ENCODE results near the gene CASK. TPM values are rescaled to one million over a fixed set of nuclear protein-coding genes. Genes with fewer than 3 reads are reported as not detected.

Gene CASK
- total RNA-seq, 6 experiments from 2014 or later: 17.8 to 23.8 (median 20.4) TPM

- Histone ChIP-seq H3K36me3 (no peaks in the 10 kb centered on the region), H3K9me3 (no peaks in the 10 kb centered on the region), H3K4me3 (no peak overlapping the region), H3K27me3 (no peaks in the 10 kb centered on the region), H3K4me1 (no peaks in the 10 kb centered on the region), H3K27ac (no peak overlapping the region)
- intact Hi-C loops (cut with DNase I): no loop called here
- DNase-seq (no peak), ATAC-seq (no peak)
- TF ChIP-seq POLR2A (IDR thresholded peaks at IDR 0.05): no peak
- no peak for TF ChIP-seq CTCF (IDR thresholded peaks at IDR 0.05)
- no CpG with 5 or more reads among the region's 32 CpGs for WGBS (ENCODE audit: insufficient coverage, low coverage, low lambda C conversion rate, missing lambda C conversion rate)
Observed at GRCh38 chrX:41472231-41472815, 451.0 kb downstream of the CASK start.

DNA sequence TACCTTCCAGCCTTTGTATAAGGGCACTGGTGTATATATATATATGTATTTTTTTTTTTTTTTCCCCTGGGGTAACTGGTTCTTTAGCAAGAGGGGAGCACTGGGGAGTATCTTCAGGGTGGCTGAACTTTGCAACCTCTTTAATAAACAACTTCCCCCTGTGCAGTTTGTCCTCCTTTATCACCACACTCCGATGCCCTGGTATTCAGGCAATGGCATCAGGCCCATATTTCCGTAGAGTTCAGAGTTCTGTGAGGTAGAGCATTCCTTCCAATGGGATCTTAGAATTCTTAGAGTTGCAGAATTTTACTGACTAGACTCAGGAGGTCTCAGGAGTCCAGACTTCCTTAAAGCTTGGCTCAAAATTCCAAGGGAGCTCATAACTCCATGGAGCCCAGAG lies 451.6 kb downstream of the CASK start:
- Histone ChIP-seq H3K4me3 (no peak overlapping the region), H3K9me3 (no peaks in the 10 kb centered on the region), H3K36me3 (no peaks in the 10 kb centered on the region), H3K4me1 (no peaks in the 10 kb centered on the region), H3K27ac (no peak overlapping the region), H3K27me3 (no peaks in the 10 kb centered on the region)
- intact Hi-C loops (cut with DNase I): no loop called here
- TF ChIP-seq CTCF (IDR thresholded peaks at IDR 0.05) (no peak), POLR2A (IDR thresholded peaks at IDR 0.05) (no peak)
- DNase-seq (no peak), ATAC-seq (peak in 1 of 4 donors; percentile 42)
- 19% methylated on average over 2 of the region's 2 CpGs for WGBS (ENCODE audit: insufficient coverage, low coverage, low lambda C conversion rate, missing lambda C conversion rate)

GRCh38 chrX:41470706-41471105 lies 452.6 kb downstream of the CASK start:
- ATAC-seq (no peak), DNase-seq (no peak)
- Histone ChIP-seq H3K36me3 (no peaks in the 10 kb centered on the region), H3K27ac (no peak overlapping the region), H3K4me1 (no peaks in the 10 kb centered on the region), H3K27me3 (no peaks in the 10 kb centered on the region), H3K4me3 (no peak overlapping the region), H3K9me3 (no peaks in the 10 kb centered on the region)
- intact Hi-C loops (cut with DNase I): no loop called here
- TF ChIP-seq POLR2A (IDR thresholded peaks at IDR 0.05): no peak
- no peak for TF ChIP-seq CTCF (IDR thresholded peaks at IDR 0.05)
- 86% methylated on average over 6 of the region's 7 CpGs for WGBS (ENCODE audit: insufficient coverage, low coverage, low lambda C conversion rate, missing lambda C conversion rate)

DNA sequence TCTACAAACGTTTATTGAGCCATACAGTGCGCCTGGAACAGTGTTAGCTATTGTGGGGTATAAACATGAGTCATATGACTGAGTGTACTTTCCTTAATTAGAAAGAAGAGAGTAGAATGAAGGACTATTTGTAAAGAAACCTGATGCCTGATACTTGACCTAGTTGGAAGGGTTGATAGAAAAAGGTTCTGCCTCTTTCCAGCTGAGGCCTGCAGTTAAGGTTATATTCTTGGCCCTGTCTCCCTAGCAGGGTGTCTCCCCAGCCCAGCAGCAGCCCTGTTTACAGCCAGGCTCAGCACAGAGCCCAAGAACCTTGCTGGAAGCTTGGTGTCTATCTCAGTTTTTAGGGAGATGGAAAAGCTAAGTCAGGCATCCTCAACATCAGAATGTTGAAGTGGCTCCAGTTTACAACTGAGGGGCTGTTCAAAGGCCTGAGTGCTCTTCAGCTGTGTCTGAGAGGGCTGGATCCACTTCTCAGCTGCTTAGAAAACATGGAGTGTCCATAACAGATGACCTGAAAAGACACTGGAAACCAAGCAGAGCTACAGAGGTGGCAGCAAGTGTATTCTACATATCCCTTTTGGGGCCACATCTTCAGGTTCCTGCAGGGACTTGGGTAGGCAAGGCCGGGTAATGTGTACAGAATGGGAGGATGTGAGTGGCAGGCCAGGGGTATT lies 454.6 kb downstream of the CASK start:
- Histone ChIP-seq H3K9me3 (no peaks in the 10 kb centered on the region), H3K27me3 (no peaks in the 10 kb centered on the region), H3K4me3 (no peak overlapping the region), H3K4me1 (no peaks in the 10 kb centered on the region), H3K27ac (no peak overlapping the region), H3K36me3 (no peaks in the 10 kb centered on the region)
- intact Hi-C loops (cut with DNase I): no loop called here
- TF ChIP-seq CTCF (IDR thresholded peaks at IDR 0.05) (no peak), POLR2A (IDR thresholded peaks at IDR 0.05) (no peak)
- no peak for ATAC-seq
- WGBS (ENCODE audit: insufficient coverage, low coverage, low lambda C conversion rate, missing lambda C conversion rate): 50% methylated on average over 2 of the region's 3 CpGs
- no peak for DNase-seq

Small RNAs within 50 kb of the gene (small RNA-seq; reads per million reads assigned to genes)
- gene AL353691.2 (0 reads per million in 2 experiments), gene RN7SL144P (0 reads per million in 2 experiments), gene RNU6-1321P (0 reads per million in 2 experiments), gene RNU6-202P (0 reads per million in 2 experiments)

Other genes starting within 250 kb of the CASK start
- 1 to 10 TPM; 1.8 to 3.8 (median 3.2) TPM for gene GPR34, start 234.6 kb downstream of the CASK start, total RNA-seq
- under 1 TPM; 0.06 to 0.44 (median 0.20) TPM for gene GPR82, start 199.4 kb downstream of the CASK start, total RNA-seq

Measured in right lobe of liver (tissue), 6 donors.